Small intestine (tissue), 7 donors: ENCODE measurements around the gene AURKAIP1. TPM values are rescaled to one million over a fixed set of nuclear protein-coding genes. Genes with fewer than 3 reads are reported as not detected.

Experiments
- DNase-seq, 2 donors: peaks; one replicate each; pipeline versions ENCODE4 v3.0.0 to v3.0.0-alpha.2; 2013
- FAIRE-seq: peaks from 2 replicates; lab custom pipeline; 2012; peaks lifted over from hg19 to GRCh38; lab: Jason Lieb, UNC
- H3K27ac ChIP-seq, 3 donors: one replicate each; pipeline ENCODE4 v1.5.1; 2013; ENCODE audit warnings: low read length in 2 of 3, mild to moderate bottlenecking in 2 of 3, control low read depth in 1 of 3, inconsistent platforms in 1 of 3, low read depth in 1 of 3, moderate library complexity in 1 of 3
- H3K27me3 ChIP-seq, 3 donors: one replicate each; pipeline ENCODE4 v1.6.1; 2013; ENCODE audit warnings: low read length in 3 of 3, inconsistent platforms in 1 of 3; ENCODE audit not compliant: control insufficient read depth in 3 of 3, insufficient read depth in 3 of 3
- H3K36me3 ChIP-seq, 3 donors: one replicate each; pipeline ENCODE4 v1.6.1; 2013; ENCODE audit warnings: low read length in 3 of 3, inconsistent platforms in 1 of 3, low read depth in 1 of 3, mild to moderate bottlenecking in 1 of 3, moderate library complexity in 1 of 3; ENCODE audit not compliant: control insufficient read depth in 3 of 3, insufficient read depth in 2 of 3
- H3K4me1 ChIP-seq, 3 donors: one replicate each; pipeline ENCODE4 v1.6.1; 2013; ENCODE audit warnings: low read length in 2 of 3, inconsistent platforms in 1 of 3, low read depth in 1 of 3, mild to moderate bottlenecking in 1 of 3, moderate library complexity in 1 of 3; ENCODE audit not compliant: control insufficient read depth in 3 of 3, insufficient read depth in 2 of 3
- H3K4me3 ChIP-seq, 3 donors: one replicate each; pipeline ENCODE4 v1.5.1; 2013; ENCODE audit warnings: low read length in 3 of 3, control low read depth in 1 of 3, inconsistent platforms in 1 of 3, low read depth in 1 of 3, mild to moderate bottlenecking in 1 of 3, moderate library complexity in 1 of 3
- H3K9me3 ChIP-seq, 2 donors: one replicate each; pipeline ENCODE4 v1.6.1; 2013; ENCODE audit warnings: low read depth in 1 of 2, low read length in 1 of 2; ENCODE audit not compliant: control insufficient read depth in 2 of 2, insufficient read depth in 1 of 2
- WGBS, 3 donors: extraction: QIAGEN DNeasy Blood & Tissue Kit; methylation state at CpG; one replicate each; pipeline ENCODE4 v1.1.7; 2013; 5-methylcytosine and 5-hydroxymethylcytosine counted together
- polyA plus RNA-seq, 4 donors: library from polyadenylated mRNA; stranded (reverse) in 3 of 4; unstranded in 1 of 4; fragments of 200-250 nt in 3 of 4; fragments of 120-200 nt in 1 of 4; gene quantifications; one replicate each; pipeline versions ENCODE4 v1.2.1 to v1.2.3, GENCODE V29; 2013
- donor health status: healthy with polysubstance abuse.
- donor health status: control.
- donor health status: control.
- donor health status: Bipolar disorder and iron deficiency.
- donor health status: healthy.

Gene AURKAIP1
- polyA plus RNA-seq, 4 donors, result 88.1 to 382 (median 297) TPM

GRCh38 chr1:1342061-1342562 lies 32.9 kb downstream of the AURKAIP1 start:
- H3K27me3 ChIP-seq, result no peaks in the 10 kb centered on the region
- peaks cover 2 to 34% (median 10%) of the 10 kb centered on the region in 3 donors for H3K4me1 ChIP-seq
- H3K36me3 ChIP-seq, result peaks cover 2 to 89% (median 15%) of the 10 kb centered on the region in 3 donors
- no peak overlapping the region for H3K4me3 ChIP-seq
- DNase-seq (no peak), FAIRE-seq (no peak)
- 91 to 95% (median 95%) methylated on average over 22 to 28 of the region's 28 CpGs for WGBS, 3 donors
- no peak overlapping the region for H3K27ac ChIP-seq
- no peaks in the 10 kb centered on the region for H3K9me3 ChIP-seq

- WGBS, 3 donors, result 92 to 93% (median 93%) methylated on average over 12 to 17 of the region's 17 CpGs
- no peak overlapping the region for H3K27ac ChIP-seq
- no peak overlapping the region for H3K4me3 ChIP-seq
- no peaks in the 10 kb centered on the region for H3K9me3 ChIP-seq
- peaks cover 2 to 89% (median 15%) of the 10 kb centered on the region in 3 donors for H3K36me3 ChIP-seq
- H3K27me3 ChIP-seq, result no peaks in the 10 kb centered on the region
- peaks cover 2 to 29% (median 10%) of the 10 kb centered on the region in 3 donors for H3K4me1 ChIP-seq
- DNase-seq (no peak), FAIRE-seq (no peak)
Observed at GRCh38 chr1:1341549-1342021, 33.4 kb downstream of the AURKAIP1 start.

DNA sequence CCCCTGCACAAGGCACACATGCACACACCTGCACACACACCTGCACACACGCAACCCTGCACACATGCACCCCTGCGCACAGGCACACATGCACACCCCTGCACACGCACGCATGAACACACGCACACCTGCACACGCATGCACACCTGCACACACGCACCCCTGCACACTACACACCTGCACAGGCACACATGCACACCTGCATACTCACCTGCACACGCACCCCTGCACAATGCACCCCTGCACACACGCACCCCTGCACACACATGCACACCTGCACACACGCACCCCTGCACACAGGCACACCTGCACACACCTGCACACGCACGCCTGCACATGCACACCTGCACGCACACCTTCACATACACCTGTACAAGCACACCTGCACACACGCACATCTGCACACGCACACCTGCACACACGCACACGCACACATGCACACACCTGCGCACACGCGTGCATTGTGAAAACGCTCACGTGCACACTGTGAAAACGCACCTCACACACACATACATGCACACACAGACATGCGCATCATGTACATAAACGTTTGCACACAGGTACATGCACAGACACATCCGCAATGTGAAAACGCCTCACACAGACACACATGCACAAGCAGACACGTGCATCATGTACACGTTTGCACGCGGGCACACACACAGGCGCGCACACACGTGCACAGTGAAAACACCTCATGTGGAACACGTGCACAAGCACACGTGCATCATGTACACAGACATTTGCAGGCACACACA lies 34.0 kb downstream of the AURKAIP1 start:
- no peak overlapping the region for H3K4me3 ChIP-seq
- no peaks in the 10 kb centered on the region for H3K27me3 ChIP-seq
- H3K36me3 ChIP-seq, result peaks cover 2 to 88% (median 15%) of the 10 kb centered on the region in 3 donors
- no peak overlapping the region for H3K27ac ChIP-seq
- peaks cover 2 to 23% (median 7%) of the 10 kb centered on the region in 3 donors for H3K4me1 ChIP-seq
- 93 to 94% (median 93%) methylated on average over 36 of the region's 36 CpGs for WGBS, 3 donors
- no peaks in the 10 kb centered on the region for H3K9me3 ChIP-seq
- DNase-seq, result no peak
- no peak for FAIRE-seq

GRCh38 chr1:1340185-1340584 lies 34.8 kb downstream of the AURKAIP1 start:
- DNase-seq, result no peak
- FAIRE-seq, result no peak
- peaks cover 2 to 88% (median 15%) of the 10 kb centered on the region in 3 donors for H3K36me3 ChIP-seq
- no peak overlapping the region for H3K4me3 ChIP-seq
- no peak overlapping the region for H3K27ac ChIP-seq
- no peaks in the 10 kb centered on the region for H3K9me3 ChIP-seq
- no peaks in the 10 kb centered on the region for H3K27me3 ChIP-seq
- 88 to 95% (median 88%) methylated on average over 23 of the region's 23 CpGs for WGBS, 3 donors
- peaks cover 2 to 15% (median 5%) of the 10 kb centered on the region in 3 donors for H3K4me1 ChIP-seq

DNA sequence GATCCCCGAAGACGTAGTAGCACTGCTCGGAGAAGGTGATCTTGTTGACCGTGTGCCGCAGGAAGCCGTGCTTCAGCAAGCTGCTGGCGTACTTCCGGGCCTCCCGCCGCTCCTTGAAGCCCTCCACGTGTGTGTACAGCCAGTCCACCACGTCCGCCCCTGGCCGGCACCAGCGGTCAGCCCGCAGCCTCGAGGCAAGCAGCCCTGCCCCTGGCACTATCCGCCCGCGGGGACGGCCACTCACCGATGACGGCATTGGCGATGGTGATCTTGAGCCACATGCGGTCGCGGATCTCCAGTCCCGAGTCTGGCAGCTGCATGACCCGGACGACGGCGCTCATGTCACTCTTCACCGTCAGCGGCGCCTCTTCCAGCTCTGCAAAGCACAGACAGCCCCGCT lies 36.7 kb downstream of the AURKAIP1 start:
- no peaks in the 10 kb centered on the region for H3K27me3 ChIP-seq
- DNase-seq (no peak), FAIRE-seq (no peak)
- peaks cover 0 to 6% (median 0%) of the 10 kb centered on the region in 3 donors for H3K4me1 ChIP-seq
- 95 to 96% (median 95%) methylated on average over 33 to 36 of the region's 36 CpGs for WGBS, 3 donors
- H3K9me3 ChIP-seq, result no peaks in the 10 kb centered on the region
- no peak overlapping the region for H3K27ac ChIP-seq
- H3K36me3 ChIP-seq, result peaks cover 2 to 91% (median 15%) of the 10 kb centered on the region in 3 donors
- H3K4me3 ChIP-seq, result no peak overlapping the region

DNA sequence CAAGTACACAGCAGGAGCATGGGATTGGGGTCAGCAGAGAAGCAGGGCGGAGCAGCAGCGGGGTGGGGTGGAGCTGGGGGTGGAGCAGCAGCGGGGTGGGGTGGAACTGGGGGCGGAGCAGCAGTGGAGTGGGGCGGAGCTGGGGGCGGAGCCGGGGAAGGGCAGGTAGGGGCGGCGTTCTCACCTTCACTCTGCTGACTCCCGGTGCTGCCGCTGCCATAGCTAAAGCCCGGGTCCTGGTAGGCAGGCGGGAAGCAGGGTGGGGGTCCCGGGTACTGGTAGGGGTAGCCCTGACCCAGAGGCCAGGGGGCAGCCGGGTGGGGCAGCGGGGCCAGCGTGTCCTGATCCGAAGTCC lies 37.2 kb downstream of the AURKAIP1 start:
- H3K27me3 ChIP-seq, result no peaks in the 10 kb centered on the region
- H3K27ac ChIP-seq, result no peak overlapping the region
- DNase-seq, result peak in 1 of 2 donors; percentile 64
- FAIRE-seq, result no peak
- whole genome bisulfite sequencing, 3 donors, result 51 to 75% (median 60%) methylated on average over 13 to 18 of the region's 18 CpGs
- H3K4me3 ChIP-seq, result no peak overlapping the region
- H3K36me3 ChIP-seq, result peaks cover 2 to 92% (median 15%) of the 10 kb centered on the region in 3 donors
- peaks cover 0 to 6% (median 0%) of the 10 kb centered on the region in 3 donors for H3K4me1 ChIP-seq
- H3K9me3 ChIP-seq, result no peaks in the 10 kb centered on the region

- DNase-seq (no peak), FAIRE-seq (no peak)
- H3K4me1 ChIP-seq, result peaks cover 0 to 6% (median 0%) of the 10 kb centered on the region in 3 donors
- H3K27ac ChIP-seq, result no peak overlapping the region
- no peak overlapping the region for H3K4me3 ChIP-seq
- H3K36me3 ChIP-seq, result peaks cover 2 to 95% (median 15%) of the 10 kb centered on the region in 3 donors
- H3K27me3 ChIP-seq, result no peaks in the 10 kb centered on the region
- no peaks in the 10 kb centered on the region for H3K9me3 ChIP-seq
- 85 to 89% (median 88%) methylated on average over 21 to 32 of the region's 32 CpGs for WGBS, 3 donors
Observed at GRCh38 chr1:1336931-1337792, 37.8 kb downstream of the AURKAIP1 start.

DNA sequence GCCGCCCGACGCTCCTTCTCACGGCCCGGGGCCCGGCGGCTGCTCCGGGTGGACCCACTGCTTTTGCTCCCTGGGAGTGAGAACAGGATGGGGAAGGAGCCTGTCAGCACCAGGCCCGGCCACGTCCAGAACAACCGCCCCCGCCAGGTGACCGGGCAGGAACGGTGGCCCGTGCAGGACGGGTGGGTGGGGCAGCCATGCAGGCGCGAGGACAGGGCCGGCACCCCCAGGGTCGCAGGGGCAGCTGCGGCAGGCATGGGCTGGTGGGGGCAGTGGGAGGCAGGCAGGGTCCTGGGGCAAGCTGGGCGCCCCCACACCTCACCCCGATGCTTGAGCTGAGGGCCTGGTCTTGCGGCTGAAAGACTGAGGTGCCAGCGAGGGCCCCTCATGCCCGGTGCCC lies 38.6 kb downstream of the AURKAIP1 start:
- Histone ChIP-seq H3K36me3 (peaks cover 0 to 88% (median 15%) of the 10 kb centered on the region in 3 donors), H3K27me3 (no peaks in the 10 kb centered on the region), H3K27ac (no peak overlapping the region), H3K4me3 (no peak overlapping the region), H3K9me3 (no peaks in the 10 kb centered on the region), H3K4me1 (peaks cover 0 to 6% (median 0%) of the 10 kb centered on the region in 3 donors)
- FAIRE-seq, result no peak
- WGBS, 3 donors, result 89 to 91% (median 90%) methylated on average over 21 to 26 of the region's 26 CpGs
- DNase-seq, result no peak
